Measurements from ENCODE around the gene EHD4.

EHD4 gene

DNA sequence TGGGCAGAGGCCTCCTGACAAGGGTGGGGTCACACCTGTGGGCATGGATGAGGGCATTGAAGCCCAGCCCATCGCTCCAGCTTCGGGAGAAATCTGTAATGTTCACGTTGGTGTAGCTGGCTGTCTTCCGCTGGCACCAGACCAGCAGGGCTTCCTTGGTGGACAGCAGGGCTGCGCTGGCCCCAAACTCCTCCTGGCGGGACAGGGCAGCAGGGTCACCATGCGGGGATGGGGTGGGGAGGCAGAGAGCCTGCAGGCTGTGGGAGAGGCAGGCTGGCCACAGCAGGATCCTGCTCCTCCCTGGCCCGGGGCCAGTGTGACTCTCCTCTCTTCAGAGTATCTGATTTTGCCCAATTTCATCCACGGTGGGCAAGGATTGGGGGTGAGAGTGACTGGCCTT lies 84.5 kb downstream of the EHD4 start (continued):
- TF ChIP-seq, protein P1, sequence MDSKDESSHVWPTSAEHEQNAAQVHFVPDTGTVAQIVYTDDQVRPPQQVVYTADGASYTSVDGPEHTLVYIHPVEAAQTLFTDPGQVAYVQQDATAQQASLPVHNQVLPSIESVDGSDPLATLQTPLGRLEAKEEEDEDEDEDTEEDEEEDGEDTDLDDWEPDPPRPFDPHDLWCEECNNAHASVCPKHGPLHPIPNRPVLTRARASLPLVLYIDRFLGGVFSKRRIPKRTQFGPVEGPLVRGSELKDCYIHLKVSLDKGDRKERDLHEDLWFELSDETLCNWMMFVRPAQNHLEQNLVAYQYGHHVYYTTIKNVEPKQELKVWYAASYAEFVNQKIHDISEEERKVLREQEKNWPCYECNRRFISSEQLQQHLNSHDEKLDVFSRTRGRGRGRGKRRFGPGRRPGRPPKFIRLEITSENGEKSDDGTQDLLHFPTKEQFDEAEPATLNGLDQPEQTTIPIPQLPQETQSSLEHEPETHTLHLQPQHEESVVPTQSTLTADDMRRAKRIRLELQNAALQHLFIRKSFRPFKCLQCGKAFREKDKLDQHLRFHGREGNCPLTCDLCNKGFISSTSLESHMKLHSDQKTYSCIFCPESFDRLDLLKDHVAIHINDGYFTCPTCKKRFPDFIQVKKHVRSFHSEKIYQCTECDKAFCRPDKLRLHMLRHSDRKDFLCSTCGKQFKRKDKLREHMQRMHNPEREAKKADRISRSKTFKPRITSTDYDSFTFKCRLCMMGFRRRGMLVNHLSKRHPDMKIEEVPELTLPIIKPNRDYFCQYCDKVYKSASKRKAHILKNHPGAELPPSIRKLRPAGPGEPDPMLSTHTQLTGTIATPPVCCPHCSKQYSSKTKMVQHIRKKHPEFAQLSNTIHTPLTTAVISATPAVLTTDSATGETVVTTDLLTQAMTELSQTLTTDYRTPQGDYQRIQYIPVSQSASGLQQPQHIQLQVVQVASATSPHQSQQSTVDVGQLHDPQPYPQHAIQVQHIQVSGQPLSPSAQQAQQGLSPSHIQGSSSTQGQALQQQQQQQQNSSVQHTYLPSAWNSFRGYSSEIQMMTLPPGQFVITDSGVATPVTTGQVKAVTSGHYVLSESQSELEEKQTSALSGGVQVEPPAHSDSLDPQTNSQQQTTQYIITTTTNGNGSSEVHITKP (tag by site-specific recombination; IDR thresholded peaks at IDR 0.05) = no peak
- TF ChIP-seq ZNF791 (tag by site-specific recombination; IDR thresholded peaks at IDR 0.05) (no peak), KLF8 (tag by site-specific recombination; IDR thresholded peaks at IDR 0.05) (no peak), ZEB2 (tag by site-specific recombination; IDR thresholded peaks at IDR 0.05) (no peak), ZNF677 (tag by site-specific recombination; IDR thresholded peaks at IDR 0.05) (no peak), ZNF792 (tag by site-specific recombination; IDR thresholded peaks at IDR 0.05) (no peak), ZNF658 (tag by site-specific recombination; IDR thresholded peaks at IDR 0.05) (no peak), ZNF660 (tag by site-specific recombination; IDR thresholded peaks at IDR 0.05) (no peak), ZNF423 (tag by site-specific recombination; IDR thresholded peaks at IDR 0.05) (no peak), ZNF223 (tag by site-specific recombination; IDR thresholded peaks at IDR 0.05) (no peak), ZFP41 (tag by site-specific recombination; IDR thresholded peaks at IDR 0.05; ENCODE audit: borderline replicate concordance) (no peak), ZNF560 (tag by site-specific recombination; IDR thresholded peaks at IDR 0.05; ENCODE audit: borderline replicate concordance) (no peak)
- TF ChIP-seq, protein P2, sequence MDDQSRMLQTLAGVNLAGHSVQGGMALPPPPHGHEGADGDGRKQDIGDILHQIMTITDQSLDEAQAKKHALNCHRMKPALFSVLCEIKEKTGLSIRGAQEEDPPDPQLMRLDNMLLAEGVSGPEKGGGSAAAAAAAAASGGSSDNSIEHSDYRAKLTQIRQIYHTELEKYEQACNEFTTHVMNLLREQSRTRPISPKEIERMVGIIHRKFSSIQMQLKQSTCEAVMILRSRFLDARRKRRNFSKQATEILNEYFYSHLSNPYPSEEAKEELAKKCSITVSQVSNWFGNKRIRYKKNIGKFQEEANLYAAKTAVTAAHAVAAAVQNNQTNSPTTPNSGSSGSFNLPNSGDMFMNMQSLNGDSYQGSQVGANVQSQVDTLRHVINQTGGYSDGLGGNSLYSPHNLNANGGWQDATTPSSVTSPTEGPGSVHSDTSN (CRISPR knock-in tag; IDR thresholded peaks at IDR 0.05) = no peak
- TF ChIP-seq, protein P3, sequence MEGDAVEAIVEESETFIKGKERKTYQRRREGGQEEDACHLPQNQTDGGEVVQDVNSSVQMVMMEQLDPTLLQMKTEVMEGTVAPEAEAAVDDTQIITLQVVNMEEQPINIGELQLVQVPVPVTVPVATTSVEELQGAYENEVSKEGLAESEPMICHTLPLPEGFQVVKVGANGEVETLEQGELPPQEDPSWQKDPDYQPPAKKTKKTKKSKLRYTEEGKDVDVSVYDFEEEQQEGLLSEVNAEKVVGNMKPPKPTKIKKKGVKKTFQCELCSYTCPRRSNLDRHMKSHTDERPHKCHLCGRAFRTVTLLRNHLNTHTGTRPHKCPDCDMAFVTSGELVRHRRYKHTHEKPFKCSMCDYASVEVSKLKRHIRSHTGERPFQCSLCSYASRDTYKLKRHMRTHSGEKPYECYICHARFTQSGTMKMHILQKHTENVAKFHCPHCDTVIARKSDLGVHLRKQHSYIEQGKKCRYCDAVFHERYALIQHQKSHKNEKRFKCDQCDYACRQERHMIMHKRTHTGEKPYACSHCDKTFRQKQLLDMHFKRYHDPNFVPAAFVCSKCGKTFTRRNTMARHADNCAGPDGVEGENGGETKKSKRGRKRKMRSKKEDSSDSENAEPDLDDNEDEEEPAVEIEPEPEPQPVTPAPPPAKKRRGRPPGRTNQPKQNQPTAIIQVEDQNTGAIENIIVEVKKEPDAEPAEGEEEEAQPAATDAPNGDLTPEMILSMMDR (tag by site-specific recombination; IDR thresholded peaks at IDR 0.05) = no peak

DNA sequence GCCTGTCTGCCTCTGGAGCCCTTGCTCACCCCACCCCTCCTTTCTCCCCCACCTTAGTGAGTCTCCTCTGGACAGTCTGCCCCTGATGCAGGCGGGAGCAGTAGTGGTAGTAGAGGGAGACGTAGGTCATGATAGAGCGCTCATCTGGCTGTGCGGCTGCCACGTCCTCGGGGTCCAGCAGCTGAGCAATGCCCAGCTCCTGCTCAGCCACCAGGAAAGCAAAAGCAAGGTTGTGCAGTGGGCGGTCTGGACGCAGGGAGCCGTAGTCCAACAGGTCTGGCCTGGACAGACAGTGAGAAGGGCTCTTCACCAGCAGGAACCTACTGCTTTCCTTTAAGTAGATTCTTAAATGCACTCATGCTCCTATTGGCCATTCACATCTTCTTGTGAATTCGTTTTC lies 85.2 kb downstream of the EHD4 start:
- H3K4me1 ChIP-seq (ENCODE audit: control insufficient read depth, insufficient read depth, low read length) = no peaks in the 10 kb centered on the region
- H3K4me3 ChIP-seq (ENCODE audit: low read depth, low read length) = no peak overlapping the region
- ChIA-PET CTCF (interaction anchor here (0.6 kb wide), 1 partner anchor 251 kb away, joined by 3 read pairs; no protein-coding TSS in a partner anchor), POLR2A (no interaction called here)
- TF ChIP-seq, protein P1 (tag by site-specific recombination; IDR thresholded peaks at IDR 0.05) = no peak
- TF ChIP-seq, protein P4, sequence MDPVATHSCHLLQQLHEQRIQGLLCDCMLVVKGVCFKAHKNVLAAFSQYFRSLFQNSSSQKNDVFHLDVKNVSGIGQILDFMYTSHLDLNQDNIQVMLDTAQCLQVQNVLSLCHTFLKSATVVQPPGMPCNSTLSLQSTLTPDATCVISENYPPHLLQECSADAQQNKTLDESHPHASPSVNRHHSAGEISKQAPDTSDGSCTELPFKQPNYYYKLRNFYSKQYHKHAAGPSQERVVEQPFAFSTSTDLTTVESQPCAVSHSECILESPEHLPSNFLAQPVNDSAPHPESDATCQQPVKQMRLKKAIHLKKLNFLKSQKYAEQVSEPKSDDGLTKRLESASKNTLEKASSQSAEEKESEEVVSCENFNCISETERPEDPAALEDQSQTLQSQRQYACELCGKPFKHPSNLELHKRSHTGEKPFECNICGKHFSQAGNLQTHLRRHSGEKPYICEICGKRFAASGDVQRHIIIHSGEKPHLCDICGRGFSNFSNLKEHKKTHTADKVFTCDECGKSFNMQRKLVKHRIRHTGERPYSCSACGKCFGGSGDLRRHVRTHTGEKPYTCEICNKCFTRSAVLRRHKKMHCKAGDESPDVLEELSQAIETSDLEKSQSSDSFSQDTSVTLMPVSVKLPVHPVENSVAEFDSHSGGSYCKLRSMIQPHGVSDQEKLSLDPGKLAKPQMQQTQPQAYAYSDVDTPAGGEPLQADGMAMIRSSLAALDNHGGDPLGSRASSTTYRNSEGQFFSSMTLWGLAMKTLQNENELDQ (tag by site-specific recombination; IDR thresholded peaks at IDR 0.05; ENCODE audit: low read depth) = no peak
- TF ChIP-seq ZEB2 (tag by site-specific recombination; IDR thresholded peaks at IDR 0.05) (no peak), GLIS2 (tag by site-specific recombination; IDR thresholded peaks at IDR 0.05) (no peak), ZNF623 (tag by site-specific recombination; IDR thresholded peaks at IDR 0.05) (no peak), SCRT1 (tag by site-specific recombination; IDR thresholded peaks at IDR 0.05; ENCODE audit: borderline replicate concordance) (no peak), SP7 (tag by site-specific recombination; IDR thresholded peaks at IDR 0.05) (no peak)
- TF ChIP-seq, protein P5, sequence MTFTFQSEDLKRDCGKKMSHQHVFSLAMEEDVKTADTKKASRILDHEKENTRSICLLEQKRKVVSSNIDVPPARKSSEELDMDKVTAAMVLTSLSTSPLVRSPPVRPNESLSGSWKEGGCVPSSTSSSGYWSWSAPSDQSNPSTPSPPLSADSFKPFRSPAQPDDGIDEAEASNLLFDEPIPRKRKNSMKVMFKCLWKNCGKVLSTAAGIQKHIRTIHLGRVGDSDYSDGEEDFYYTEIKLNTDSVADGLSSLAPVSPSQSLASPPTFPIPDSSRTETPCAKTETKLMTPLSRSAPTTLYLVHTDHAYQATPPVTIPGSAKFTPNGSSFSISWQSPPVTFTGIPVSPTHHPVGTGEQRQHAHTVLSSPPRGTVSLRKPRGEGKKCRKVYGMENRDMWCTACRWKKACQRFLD (tag by site-specific recombination; IDR thresholded peaks at IDR 0.05) = no peak
- no peak overlapping the region for H3K27ac ChIP-seq (ENCODE audit: extremely low read depth, low read depth, low read length)
- H3K36me3 ChIP-seq (ENCODE audit: control insufficient read depth in 2 of 2, insufficient read depth in 1 of 2, low read length in 2 of 2) = no peaks in the 10 kb centered on the region
- no peaks in the 10 kb centered on the region for H3K9me3 ChIP-seq (ENCODE audit: control insufficient read depth, insufficient read depth, low read depth, low read length)

Measured in HEK293 (cell line).